GM13977 (cell line): Measurements from ENCODE around the gene ERRFI1.
A peak's percentile ranks its signal among the peaks of the same experiment; 100 is the strongest.

ENCODE experiments used
- DNase-seq: peaks from one replicate; pipeline ENCODE4 v3.0.0; 2012; ENCODE audit warnings: low spot score
- CTCF ChIP-seq: IDR thresholded peaks from 2 replicates; pipeline ENCODE4 v1.5.1; 2012; ENCODE audit warnings: mild to moderate bottlenecking, control low read depth; ENCODE audit not compliant: insufficient read depth; ENCODE audit errors: extremely low read depth, missing control alignments
- in situ Hi-C: fragments of 300-500 bp; cut with MboI; formaldehyde crosslinking; loops from one replicate; pipeline ENCODE4 v1.12.0; 2022; ENCODE audit warnings: low sequenced_read_pairs, low pct_unique_long_range_greater_than_20kb, mixed read lengths, inconsistent platforms; ENCODE audit not compliant: unreplicated experiment

ERRFI1 gene

GRCh38 chr1:7985851-7986612 lies 40.1 kb downstream of the ERRFI1 start:
- in situ Hi-C loops, result no loop called here

GRCh38 chr1:7984811-7985210 lies 41.3 kb downstream of the ERRFI1 start:
- TF ChIP-seq CTCF, result no peak
- in situ Hi-C loops, result no loop called here
- no peak for DNase-seq

More at GRCh38 chr1:7985851-7986612, 40.1 kb downstream of the ERRFI1 start:
- no peak for TF ChIP-seq CTCF
- DNase-seq, result no peak

GRCh38 chr1:7983086-7983778 lies 42.9 kb downstream of the ERRFI1 start:
- no peak for DNase-seq
- no peak for TF ChIP-seq CTCF
- in situ Hi-C loops, result no loop called here

GRCh38 chr1:7980984-7981383 lies 45.1 kb downstream of the ERRFI1 start:
- in situ Hi-C loops, result no loop called here
- DNase-seq, result no peak
- no peak for TF ChIP-seq CTCF

GRCh38 chr1:7975212-7975865 lies 50.8 kb downstream of the ERRFI1 start:
- peak; percentile 48 for DNase-seq
- in situ Hi-C loops, result no loop called here
- TF ChIP-seq CTCF, result peak; percentile 77

- DNase-seq, result no peak
- no peak for TF ChIP-seq CTCF
- in situ Hi-C loops, result no loop called here
These were observed 53.0 kb downstream of the ERRFI1 start for GRCh38 chr1:7973086-7973485.
